22Rv1 (cell line): ENCODE data around the gene SWI5.
A peak's percentile ranks its signal among the peaks of the same experiment; 100 is the strongest.

Experiments used
- H3K27ac ChIP-seq: fragments of 450-650 bp; 2 replicates; pipeline ENCODE4 v1.5.1; 2017
- CTCF ChIP-seq: fragments of 450-650 bp; IDR thresholded peaks from 2 replicates; pipeline ENCODE4 v1.5.1; 2017; ENCODE audit warnings: mild to moderate bottlenecking
- ZFX ChIP-seq: fragments of 450-650 bp; IDR thresholded peaks from 2 replicates; pipeline ENCODE4 v1.6.1; 2017; ENCODE audit warnings: antibody characterized with exemption, borderline replicate concordance

The SWI5 gene

GRCh38 chr9:128310461-128310860 is 34.4 kb downstream of the SWI5 start:
- TF ChIP-seq CTCF (no peak), ZFX (no peak)
- no peak overlapping the region for H3K27ac ChIP-seq

GRCh38 chr9:128314697-128315096 is 38.6 kb downstream of the SWI5 start:
- H3K27ac ChIP-seq: no peak overlapping the region
- TF ChIP-seq CTCF: no peak
- TF ChIP-seq ZFX: no peak

GRCh38 chr9:128316421-128316820 is 40.3 kb downstream of the SWI5 start:
- TF ChIP-seq CTCF (no peak), ZFX (no peak)
- H3K27ac ChIP-seq: no peak overlapping the region

GRCh38 chr9:128317629-128318028 is 41.6 kb downstream of the SWI5 start:
- TF ChIP-seq CTCF (no peak), ZFX (no peak)

GRCh38 chr9:128321343-128321742 is 45.3 kb downstream of the SWI5 start:
- TF ChIP-seq ZFX: no peak
- no peak for TF ChIP-seq CTCF
- H3K27ac ChIP-seq: peak overlapping the region; percentile 92

More at GRCh38 chr9:128317629-128318028, 41.6 kb downstream of the SWI5 start:
- no peak overlapping the region for H3K27ac ChIP-seq

GRCh38 chr9:128321879-128322403 is 45.9 kb downstream of the SWI5 start:
- no peak for TF ChIP-seq CTCF
- no peak for TF ChIP-seq ZFX
- H3K27ac ChIP-seq: peak overlapping the region; percentile 92

GRCh38 chr9:128322404-128323211 is 46.5 kb downstream of the SWI5 start, which contains the start of the genes COQ4 and TRUB2:
Gene COQ4, plus strand, starts transcription at chr9:128322839. Its CDS starts 20 bp downstream, at chr9:128322859.
Gene TRUB2, minus strand, starts transcription at chr9:128322447. Its CDS starts 39 bp downstream, at chr9:128322408.
- H3K27ac ChIP-seq: peak within 1 kb of the TSS; percentile 92
- no peak for TF ChIP-seq ZFX
- TF ChIP-seq CTCF: no peak
